CD14-positive monocyte (primary cell): ENCODE data around the gene CMC2. TPM values are rescaled to one million over a fixed set of nuclear protein-coding genes. Genes with fewer than 3 reads are reported as not detected.

Experiments
- DNase-seq, 3 donors: peaks; one replicate each; pipeline ENCODE4 v3.0.0-alpha.2; 2011 to 2022
- H2AFZ ChIP-seq: 2 replicates; pipeline ENCODE4 v1.6.0; 2012; ENCODE audit warnings: mild to moderate bottlenecking, low read depth, low read length, inconsistent platforms; ENCODE audit not compliant: insufficient read depth, poor library complexity, severe bottlenecking
- H3K27ac ChIP-seq, 2 donors: 1 replicate in 1 of 2; 2 replicates in 1 of 2; pipeline ENCODE4 v1.5.1; 2012 to 2013; ENCODE audit warnings: low read length in 2 of 2, control low read depth in 1 of 2, inconsistent platforms in 1 of 2, low read depth in 1 of 2, mild to moderate bottlenecking in 1 of 2
- H3K27me3 ChIP-seq, 2 donors: one replicate each; pipeline versions ENCODE4 v1.6.0 to v1.6.1; 2011 to 2013; ENCODE audit warnings: low read length in 2 of 2; ENCODE audit not compliant: control insufficient read depth in 2 of 2, insufficient read depth in 2 of 2
- H3K36me3 ChIP-seq, 2 donors: replicated peaks in 1 of 2; 1 replicate in 1 of 2; 2 replicates in 1 of 2; pipeline versions ENCODE4 v1.5.1 to v1.6.1; 2012 to 2013; ENCODE audit warnings: low read length in 2 of 2, control low read depth in 1 of 2, inconsistent platforms in 1 of 2, mild to moderate bottlenecking in 1 of 2; ENCODE audit not compliant: insufficient read depth in 2 of 2, control insufficient read depth in 1 of 2
- H3K4me1 ChIP-seq, 2 donors: 1 replicate in 1 of 2; 2 replicates in 1 of 2; pipeline versions ENCODE4 v1.5.1 to v1.6.1; 2012 to 2013; ENCODE audit warnings: low read length in 2 of 2, control low read depth in 1 of 2, inconsistent platforms in 1 of 2, mild to moderate bottlenecking in 1 of 2, moderate library complexity in 1 of 2; ENCODE audit not compliant: insufficient read depth in 2 of 2, control insufficient read depth in 1 of 2
- H3K4me2 ChIP-seq: replicated peaks from 2 replicates; pipeline ENCODE3; 2012; ENCODE audit warnings: low read length, moderate library complexity, mild to moderate bottlenecking; ENCODE audit not compliant: poor library complexity, severe bottlenecking; ENCODE audit errors: extremely low read depth
- H3K4me3 ChIP-seq, 3 experiments: fragments of 200-600 bp in 1 of 3; sonication (generic) in 1 of 3; replicated peaks in 1 of 3; 1 replicate in 2 of 3; 2 replicates in 1 of 3; pipeline ENCODE4 v1.5.1; 2011 to 2013; ENCODE audit warnings: low read length in 3 of 3, mild to moderate bottlenecking in 3 of 3, control low read depth in 2 of 3, low read depth in 2 of 3, inconsistent platforms in 1 of 3, moderate library complexity in 1 of 3
- H3K79me2 ChIP-seq: 2 replicates; pipeline ENCODE4 v1.6.0; 2012; ENCODE audit warnings: mild to moderate bottlenecking, control low read depth, inconsistent platforms, low read length, moderate library complexity; ENCODE audit not compliant: insufficient read depth
- H3K9ac ChIP-seq: 2 replicates; pipeline ENCODE4 v1.6.0; 2017; ENCODE audit warnings: low read length, mild to moderate bottlenecking; ENCODE audit not compliant: insufficient read depth, poor library complexity, severe bottlenecking
- H3K9me3 ChIP-seq, 2 donors: replicated peaks in 1 of 2; 1 replicate in 1 of 2; 2 replicates in 1 of 2; pipeline versions ENCODE4 v1.5.1 to v1.6.1; 2012 to 2013; ENCODE audit warnings: low read length in 2 of 2, control low read depth in 1 of 2; ENCODE audit not compliant: control insufficient read depth in 1 of 2, insufficient read depth in 1 of 2
- H4K20me1 ChIP-seq: 2 replicates; pipeline ENCODE4 v1.6.0; 2012; ENCODE audit warnings: mild to moderate bottlenecking, low read length, control low read depth, moderate library complexity; ENCODE audit not compliant: insufficient read depth
- H3K27ac Mint-ChIP-seq, 7 donors: one replicate each; pipeline ENCODE4 v1.8.0; 2020; ENCODE audit warnings: mild to moderate bottlenecking in 7 of 7, mixed read lengths in 7 of 7, moderate library complexity in 6 of 7, inconsistent platforms in 2 of 7
- H3K27me3 Mint-ChIP-seq, 3 donors: one replicate each; pipeline ENCODE4 v1.8.0; 2021 to 2022; ENCODE audit warnings: low read depth in 3 of 3, mild to moderate bottlenecking in 3 of 3, mixed read lengths in 3 of 3, moderate library complexity in 3 of 3, inconsistent platforms in 1 of 3
- H3K36me3 Mint-ChIP-seq, 2 donors: one replicate each; pipeline ENCODE4 v1.8.0; 2020; ENCODE audit warnings: mixed read lengths in 2 of 2, inconsistent platforms in 1 of 2, mild to moderate bottlenecking in 1 of 2
- H3K4me1 Mint-ChIP-seq: one replicate; pipeline ENCODE4 v1.8.0; 2020; ENCODE audit warnings: mild to moderate bottlenecking, mixed read lengths
- H3K4me3 Mint-ChIP-seq, 2 donors: one replicate each; pipeline ENCODE4 v1.8.0; 2020; ENCODE audit warnings: mild to moderate bottlenecking in 2 of 2, mixed read lengths in 2 of 2, moderate library complexity in 1 of 2
- H3K9me3 Mint-ChIP-seq, 7 donors: one replicate each; pipeline ENCODE4 v1.8.0; 2020 to 2022; ENCODE audit warnings: mixed read lengths in 7 of 7, mild to moderate bottlenecking in 6 of 7, moderate library complexity in 6 of 7, inconsistent platforms in 2 of 7
- CTCF ChIP-seq: fragments of 200-600 bp; IDR thresholded peaks from one replicate; pipeline ENCODE4 v1.8.0; 2022; ENCODE audit warnings: antibody characterized with exemption, mild to moderate bottlenecking
- WGBS: methylation state at CpG from one replicate; pipeline ENCODE4 v1.1.5; 2013; ENCODE audit warnings: missing lambda C conversion rate; ENCODE audit not compliant: insufficient coverage; 5-methylcytosine and 5-hydroxymethylcytosine counted together
- intact Hi-C, 2 donors: fragments of 100-400 bp; cut with micrococcal nuclease; formaldehyde crosslinking; loops; one replicate each; pipeline versions ENCODE4 v1.15.0 to v1.15.1; 2023
- polyA plus RNA-seq, 3 donors: library from polyadenylated mRNA; depleted of rRNA in 1 of 3; unstranded in 2 of 3; stranded (reverse) in 1 of 3; fragments of 300-500 nt in 2 of 3; fragments of >200 nt in 1 of 3; fragmentation: Illumina TruSeq in 2 of 3; gene quantifications; 1 replicate in 2 of 3; 2 replicates in 1 of 3; pipeline ENCODE4 v1.2.3, GENCODE V29; 2012 to 2021

CMC2 gene
- polyA plus RNA-seq, 3 donors, result 55.3 to 79.5 (median 70.7) TPM

DNA sequence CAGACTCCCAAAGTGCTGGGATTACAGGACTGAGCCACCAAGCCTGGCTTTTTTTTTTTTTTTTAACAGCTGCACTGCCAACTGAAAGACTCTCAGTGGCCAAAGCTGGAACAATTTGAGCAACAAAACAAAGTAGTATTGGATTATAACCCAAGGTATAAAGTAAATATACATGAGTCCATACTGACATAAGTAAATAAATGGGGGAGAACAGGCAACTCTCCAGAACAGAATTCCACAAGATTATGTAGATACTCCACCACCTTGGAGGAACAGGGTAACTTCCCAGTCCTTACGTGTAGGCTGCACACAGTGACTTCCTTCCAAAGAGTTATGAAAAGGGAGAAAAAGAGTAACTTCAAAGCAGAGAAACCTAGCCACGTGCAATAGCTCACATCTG is 15.7 kb downstream of the CMC2 start:
- Mint-ChIP-seq H3K9me3 (no peaks in the 10 kb centered on the region), H3K4me3 (no peak overlapping the region), H3K4me1 (peaks cover 3% of the 10 kb centered on the region), H3K27me3 (peaks cover 0 to 1% (median 0%) of the 10 kb centered on the region in 3 donors), H3K36me3 (peaks cover 40 to 59% of the 10 kb centered on the region in 2 donors), H3K27ac (no peak overlapping the region)
- no CpG with 5 or more reads among the region's 2 CpGs for WGBS
- Histone ChIP-seq H3K4me3 (no peak overlapping the region), H3K27ac (no peak overlapping the region), H3K79me2 (peaks cover 54% of the 10 kb centered on the region), H4K20me1 (no peaks in the 10 kb centered on the region), H3K9me3 (no peaks in the 10 kb centered on the region), H3K4me1 (no peaks in the 10 kb centered on the region), H3K36me3 (peaks cover 15 to 48% of the 10 kb centered on the region in 2 donors), H2AFZ (no peak overlapping the region), H3K9ac (no peak overlapping the region), H3K27me3 (no peaks in the 10 kb centered on the region), H3K4me2 (no peak overlapping the region)
- intact Hi-C loops, result no loop called here
- no peak for DNase-seq
- TF ChIP-seq CTCF, result no peak

- Histone ChIP-seq H3K4me1 (no peaks in the 10 kb centered on the region), H3K9me3 (no peaks in the 10 kb centered on the region), H3K4me2 (no peak overlapping the region), H3K27me3 (no peaks in the 10 kb centered on the region), H3K79me2 (peaks cover 50% of the 10 kb centered on the region), H3K9ac (no peak overlapping the region), H2AFZ (no peak overlapping the region), H4K20me1 (no peaks in the 10 kb centered on the region), H3K36me3 (peaks cover 15 to 48% of the 10 kb centered on the region in 2 donors), H3K4me3 (no peak overlapping the region), H3K27ac (no peak overlapping the region)
- Mint-ChIP-seq H3K4me3 (no peak overlapping the region), H3K4me1 (peaks cover 3% of the 10 kb centered on the region), H3K36me3 (peaks cover 41 to 61% of the 10 kb centered on the region in 2 donors), H3K27me3 (peaks cover 0 to 1% (median 0%) of the 10 kb centered on the region in 3 donors), H3K27ac (no peak overlapping the region), H3K9me3 (no peaks in the 10 kb centered on the region)
- no peak for DNase-seq
- WGBS, result 100% methylated on average over 1 of the region's 3 CpGs
- intact Hi-C loops, result no loop called here
- TF ChIP-seq CTCF, result no peak
Observed at GRCh38 chr16:80990577-80990976, 16.1 kb downstream of the CMC2 start.
